HG02571 (cell line): ENCODE data around the gene LDLRAD4.

Source experiments
- ATAC-seq: cut with Tn5 transposase; IDR thresholded peaks from one replicate; pipeline ENCODE4 v1.9.1; 2021; ENCODE audit warnings: mild to moderate bottlenecking, moderate library complexity; ENCODE audit not compliant: unreplicated experiment

The LDLRAD4 gene

DNA sequence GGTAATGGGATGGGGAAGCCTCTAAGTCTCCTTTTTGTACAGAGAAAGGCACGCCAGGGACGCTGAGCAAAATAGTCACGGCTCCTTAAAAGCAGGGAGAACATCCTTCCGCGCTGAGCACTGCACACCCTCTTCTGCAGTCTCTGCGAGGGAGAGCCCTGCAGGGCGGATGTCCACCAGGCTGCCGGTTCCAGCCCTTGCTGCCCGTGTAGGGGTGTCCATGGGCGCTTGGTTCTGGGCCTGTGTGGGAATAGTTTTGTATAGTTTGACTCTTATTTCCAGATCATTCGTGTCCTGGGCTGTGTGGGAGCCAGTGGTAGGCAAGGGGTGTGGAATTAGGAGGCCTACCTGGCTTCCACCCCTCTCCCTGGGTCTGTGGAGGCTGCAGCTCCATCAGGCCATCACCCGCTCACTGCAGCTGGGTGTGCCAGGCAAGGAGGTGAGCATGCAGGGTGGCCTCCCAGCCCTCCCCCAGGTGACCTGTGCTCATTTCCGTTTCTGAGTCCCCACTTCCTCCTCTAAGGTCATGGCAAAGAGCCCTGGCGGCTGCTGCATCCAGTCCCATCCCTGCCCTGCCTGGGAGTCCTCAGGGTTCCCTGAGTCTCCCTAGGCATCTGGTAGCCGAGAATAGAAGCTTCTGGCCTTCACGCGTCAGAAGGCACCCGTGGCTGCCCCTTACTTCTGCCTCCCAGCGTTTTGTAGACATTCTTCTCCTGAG lies 202.6 kb downstream of the LDLRAD4 start:
- ATAC-seq = no peak

DNA sequence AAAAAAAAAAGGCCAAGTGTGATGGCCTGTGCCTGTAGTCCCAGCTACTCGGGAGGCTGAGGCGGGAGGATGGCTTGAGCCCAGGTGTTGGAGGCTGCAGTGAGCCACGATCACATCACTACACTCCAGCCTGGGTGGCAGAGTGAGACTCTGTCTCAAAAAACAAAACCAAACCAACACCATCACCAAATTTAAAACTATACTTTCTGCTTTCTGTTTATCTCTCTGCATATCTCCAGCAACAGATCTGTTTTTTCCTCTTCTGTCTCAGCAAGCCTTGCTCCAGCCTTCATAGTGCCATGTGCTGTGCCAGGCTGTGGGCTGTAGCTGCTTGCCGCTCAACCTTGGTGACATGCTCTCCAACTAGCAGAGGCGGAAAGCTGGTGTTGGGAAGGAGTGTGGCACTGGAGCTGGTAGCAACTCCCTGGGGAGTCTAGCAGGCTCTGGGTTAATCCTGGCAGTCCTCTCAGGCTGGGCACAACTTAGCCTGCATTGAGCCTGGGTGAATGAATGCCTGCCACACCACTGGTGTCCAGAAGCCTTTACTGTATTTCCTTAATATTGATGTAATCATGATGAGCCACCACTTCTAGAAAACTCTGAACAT lies 204.1 kb downstream of the LDLRAD4 start:
- ATAC-seq = no peak

DNA sequence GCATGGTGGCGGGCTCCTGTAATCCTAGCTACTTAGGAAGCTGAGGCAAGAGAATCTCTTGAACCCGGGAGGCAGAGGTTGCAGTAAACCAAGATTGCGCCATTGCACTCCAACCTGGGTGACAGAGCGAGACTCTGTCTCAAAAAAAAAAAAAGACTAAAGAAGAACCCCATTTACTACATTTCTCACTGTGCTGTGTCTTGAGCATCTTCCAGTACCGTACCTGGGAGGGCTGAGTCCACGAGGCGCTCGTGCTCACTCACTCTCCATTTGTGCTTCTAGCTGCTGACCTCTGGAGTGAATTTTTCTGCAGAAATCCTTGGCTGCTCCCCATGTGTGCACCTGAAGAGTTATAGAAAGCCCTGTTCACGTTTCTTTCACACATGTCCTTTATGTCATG lies 204.8 kb downstream of the LDLRAD4 start:
- no peak for ATAC-seq

DNA sequence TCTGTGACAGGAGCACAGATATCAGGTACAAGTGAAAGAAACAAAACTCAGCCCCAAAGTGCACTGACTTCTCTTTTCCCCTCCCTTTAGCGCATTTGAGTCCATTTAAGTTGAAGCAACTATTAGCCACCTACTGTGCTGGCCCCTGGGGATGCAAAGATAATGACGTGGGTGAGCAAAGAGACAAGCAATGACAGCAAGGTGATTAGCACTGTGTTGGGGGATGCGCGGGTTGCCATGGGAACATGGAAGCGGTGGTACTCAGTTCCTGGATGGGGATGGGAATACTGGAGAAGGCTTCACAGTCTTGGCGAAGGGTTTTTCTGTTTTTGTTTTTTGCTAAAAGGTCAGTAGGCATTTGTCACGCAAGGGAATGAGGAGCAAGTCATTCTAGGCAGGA lies 205.8 kb downstream of the LDLRAD4 start:
- ATAC-seq = no peak

DNA sequence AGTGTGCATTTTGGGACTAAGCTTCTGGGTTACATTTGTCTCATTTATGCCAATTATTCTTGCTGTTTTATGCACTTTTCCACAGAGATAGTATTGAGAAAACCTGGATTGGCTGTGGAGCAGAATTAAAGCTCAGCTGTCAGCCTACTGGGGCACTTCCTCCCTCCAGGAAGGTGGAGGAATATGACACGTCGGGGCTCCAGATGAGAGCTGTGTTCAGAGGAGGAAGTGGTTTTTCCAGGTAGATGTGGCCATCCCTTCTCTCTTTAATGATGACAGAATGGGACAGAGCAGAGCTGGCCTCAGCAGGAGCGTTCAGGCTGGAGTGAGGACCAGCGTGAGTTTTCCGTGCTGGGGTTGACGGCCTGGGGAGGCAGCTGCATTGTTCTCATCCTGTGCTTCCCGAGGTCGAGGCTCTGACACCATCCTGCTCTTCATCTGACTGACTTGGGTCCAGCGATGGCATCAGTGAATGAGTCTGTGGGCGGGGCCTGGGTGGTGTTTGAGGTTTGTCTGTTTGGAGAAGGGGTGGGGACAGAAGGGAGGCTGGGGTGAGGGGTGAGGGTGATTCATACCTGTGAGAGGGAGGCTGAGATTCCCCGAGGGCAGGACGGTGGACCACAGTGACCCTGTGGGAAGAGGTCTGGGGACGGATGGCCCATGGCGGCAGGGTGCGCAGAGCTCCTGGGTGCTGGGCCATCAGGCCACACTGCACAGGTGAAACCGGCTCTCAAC lies 207.0 kb downstream of the LDLRAD4 start:
- ATAC-seq = no peak

DNA sequence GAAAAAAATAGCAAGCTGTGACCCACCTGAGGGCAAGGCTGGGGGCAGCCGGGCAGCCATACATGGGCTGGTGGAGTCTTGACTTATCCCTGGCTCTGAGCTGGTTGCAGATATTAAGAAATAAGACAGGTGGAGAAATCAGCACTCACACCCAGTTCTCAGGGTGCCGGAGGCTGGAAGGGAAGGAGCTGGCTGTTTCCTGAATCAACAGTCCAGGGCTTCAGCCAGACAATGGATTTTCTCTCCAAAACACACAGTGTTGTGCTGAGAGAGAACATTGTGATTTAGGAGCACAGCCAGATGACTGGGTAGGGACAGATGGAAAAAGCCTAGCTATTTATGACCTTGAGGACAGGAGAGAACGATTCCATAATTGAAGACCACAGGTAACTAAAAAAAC lies 208.8 kb downstream of the LDLRAD4 start:
- no peak for ATAC-seq

DNA sequence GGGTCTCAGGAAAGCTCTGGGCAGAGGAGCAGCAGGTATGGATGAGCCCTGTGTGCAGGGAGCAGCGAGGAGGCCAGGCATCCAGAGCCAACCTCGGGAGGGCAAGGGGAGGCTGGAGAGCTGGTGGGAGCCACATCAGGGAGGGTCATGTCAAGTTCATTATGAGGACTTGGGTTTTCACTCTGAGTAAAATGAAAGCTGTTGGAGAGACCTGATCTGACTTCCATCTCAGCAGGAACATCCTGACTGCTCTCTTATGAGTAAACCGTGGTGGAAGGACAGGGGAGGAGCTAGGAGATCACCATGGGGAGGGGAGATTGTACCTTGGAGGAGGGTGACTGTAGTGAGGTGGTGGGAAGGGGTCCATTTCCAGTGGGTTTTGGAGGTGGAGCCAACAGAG lies 209.8 kb downstream of the LDLRAD4 start:
- no peak for ATAC-seq

DNA sequence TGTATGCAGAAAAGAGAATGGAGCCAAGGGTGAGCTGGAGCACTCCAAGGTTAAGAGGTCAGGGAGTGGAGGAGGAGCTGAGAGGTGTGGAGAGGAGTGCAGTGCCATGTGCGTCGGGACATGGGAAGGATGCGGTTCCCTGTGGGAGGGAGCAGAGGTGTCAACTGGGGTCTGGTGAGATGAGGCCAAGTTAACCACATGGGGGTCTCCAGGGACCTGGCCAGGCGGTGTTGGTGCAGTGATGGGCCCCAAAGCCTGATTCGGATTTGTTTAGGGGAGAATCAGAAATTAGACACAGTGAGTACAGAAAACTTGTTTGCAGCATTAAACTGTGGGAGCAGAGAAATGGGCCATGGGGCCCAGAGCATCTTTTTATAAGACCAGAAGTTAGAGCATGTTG lies 210.5 kb downstream of the LDLRAD4 start:
- ATAC-seq = no peak

DNA sequence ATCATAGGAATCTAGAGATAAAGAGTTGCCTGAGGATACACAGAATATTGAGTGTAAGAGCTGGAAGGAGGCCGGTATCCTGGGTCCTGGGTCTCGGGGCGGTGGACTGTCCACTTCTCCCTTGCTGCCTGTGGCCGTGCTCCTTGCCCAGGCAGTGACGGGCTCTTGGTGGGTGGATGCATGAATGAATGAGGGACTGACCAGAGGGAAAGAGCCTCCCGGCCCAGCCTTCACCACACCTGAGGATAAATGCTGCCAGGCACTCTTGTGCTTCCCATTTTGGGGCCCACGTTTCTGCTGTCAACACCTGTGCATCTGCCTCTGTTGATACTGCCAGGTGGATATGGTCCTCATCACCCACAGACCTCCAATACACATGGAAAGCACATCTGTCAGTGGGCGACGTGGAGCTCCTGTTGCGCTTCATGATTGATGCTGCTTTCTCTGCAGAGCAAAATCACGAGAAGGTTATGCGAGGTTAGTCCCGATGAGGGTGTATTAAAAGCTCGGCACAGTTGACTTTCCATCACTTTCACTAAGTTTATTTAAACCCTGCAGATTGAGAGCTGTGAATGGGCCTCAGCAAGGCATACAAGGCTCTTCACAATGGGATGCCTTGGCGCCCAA lies 211.4 kb downstream of the LDLRAD4 start:
- no peak for ATAC-seq

DNA sequence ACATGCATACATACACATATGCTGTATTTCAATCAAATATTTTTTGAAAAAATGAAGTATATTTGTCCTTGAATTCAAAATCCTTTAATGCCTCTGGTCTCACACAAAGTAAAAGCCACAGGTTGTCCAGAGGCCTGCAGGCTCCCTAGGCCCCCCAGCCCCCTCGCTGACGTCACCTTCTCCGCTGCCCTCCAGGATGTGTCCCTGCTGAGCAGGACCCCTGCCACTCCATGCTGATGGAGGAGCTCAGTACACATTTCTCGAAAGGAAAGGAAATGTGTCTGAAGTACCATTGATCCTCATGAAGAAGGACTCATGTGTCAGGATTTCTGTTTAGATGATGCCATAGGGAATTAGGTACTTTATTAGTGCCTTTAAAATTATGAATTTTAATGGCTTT lies 212.1 kb downstream of the LDLRAD4 start:
- ATAC-seq = no peak

DNA sequence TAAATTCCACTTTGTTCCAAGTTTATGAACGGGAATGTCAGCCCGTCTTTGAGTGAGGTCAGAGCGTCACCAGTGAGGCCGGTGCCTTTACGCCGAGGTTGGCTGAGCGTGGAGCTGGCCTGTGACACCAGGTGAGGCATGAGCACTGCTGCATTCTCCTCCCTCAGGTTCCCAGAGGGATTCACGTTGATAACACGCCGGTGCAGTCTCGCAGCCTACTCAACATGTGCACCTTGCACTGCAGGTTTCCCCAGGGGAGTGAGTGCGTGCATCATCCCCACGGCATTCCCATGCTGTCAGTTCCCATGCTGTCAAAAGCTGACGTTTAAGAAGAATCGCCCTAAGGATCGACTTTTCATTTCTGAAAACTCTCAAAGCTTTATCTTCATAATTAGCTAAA lies 213.3 kb downstream of the LDLRAD4 start:
- no peak for ATAC-seq

DNA sequence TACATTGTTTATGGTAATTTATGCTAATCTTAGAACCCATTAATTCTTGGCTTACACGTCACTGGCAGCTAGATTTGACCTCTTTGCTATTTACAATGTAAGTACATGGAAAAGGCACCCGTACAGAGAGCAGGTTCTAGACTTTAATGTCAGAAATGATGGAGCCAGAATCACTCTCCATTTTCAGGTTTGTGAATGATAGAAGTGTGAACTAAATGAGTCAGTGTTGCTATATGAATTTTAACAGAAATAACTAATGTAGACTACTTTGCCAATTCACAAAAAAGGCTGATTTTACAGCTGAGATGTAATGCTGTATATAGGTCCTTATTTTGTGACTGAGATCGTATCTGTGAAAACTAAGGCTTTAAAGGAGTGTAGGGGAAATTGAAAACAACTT lies 214.6 kb downstream of the LDLRAD4 start:
- no peak for ATAC-seq

DNA sequence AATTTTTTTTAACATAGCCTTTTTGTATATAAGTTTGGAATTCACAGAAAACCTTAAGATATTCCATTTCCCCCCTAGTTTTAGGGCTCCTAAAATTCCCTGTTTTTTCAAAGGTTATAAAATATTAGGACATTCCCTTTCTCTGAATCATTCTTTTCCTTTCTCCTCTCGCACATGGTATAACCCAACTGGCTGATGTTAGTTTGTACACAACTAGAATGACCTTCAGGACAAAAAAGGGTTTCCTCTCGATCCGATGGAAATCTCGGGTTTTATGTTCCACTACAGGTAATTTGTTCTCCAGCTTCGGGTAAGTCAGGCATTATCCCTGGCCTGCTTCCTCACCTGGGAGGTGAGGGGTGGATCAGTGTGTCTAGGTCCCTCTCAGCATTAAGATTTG lies 215.1 kb downstream of the LDLRAD4 start:
- ATAC-seq = no peak

DNA sequence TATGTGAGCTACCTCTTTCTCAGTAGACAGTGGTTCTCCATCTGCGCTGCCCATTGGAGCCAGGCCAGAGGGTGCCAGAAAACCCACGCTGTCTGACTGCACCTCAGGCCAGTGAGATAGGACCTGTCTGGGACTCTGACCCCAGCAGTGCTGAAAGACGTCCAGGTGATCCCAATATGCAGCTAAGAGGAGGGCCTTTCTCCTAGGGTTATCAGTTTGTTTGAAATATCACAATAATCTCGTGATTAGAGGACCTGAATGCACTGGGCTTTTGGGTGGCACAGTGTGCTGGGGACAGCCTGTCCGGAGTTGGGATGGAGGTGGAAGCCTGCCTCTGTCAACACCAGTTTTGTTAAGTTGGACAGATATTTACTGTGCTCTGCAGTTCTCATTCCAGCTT lies 216.3 kb downstream of the LDLRAD4 start:
- no peak for ATAC-seq

DNA sequence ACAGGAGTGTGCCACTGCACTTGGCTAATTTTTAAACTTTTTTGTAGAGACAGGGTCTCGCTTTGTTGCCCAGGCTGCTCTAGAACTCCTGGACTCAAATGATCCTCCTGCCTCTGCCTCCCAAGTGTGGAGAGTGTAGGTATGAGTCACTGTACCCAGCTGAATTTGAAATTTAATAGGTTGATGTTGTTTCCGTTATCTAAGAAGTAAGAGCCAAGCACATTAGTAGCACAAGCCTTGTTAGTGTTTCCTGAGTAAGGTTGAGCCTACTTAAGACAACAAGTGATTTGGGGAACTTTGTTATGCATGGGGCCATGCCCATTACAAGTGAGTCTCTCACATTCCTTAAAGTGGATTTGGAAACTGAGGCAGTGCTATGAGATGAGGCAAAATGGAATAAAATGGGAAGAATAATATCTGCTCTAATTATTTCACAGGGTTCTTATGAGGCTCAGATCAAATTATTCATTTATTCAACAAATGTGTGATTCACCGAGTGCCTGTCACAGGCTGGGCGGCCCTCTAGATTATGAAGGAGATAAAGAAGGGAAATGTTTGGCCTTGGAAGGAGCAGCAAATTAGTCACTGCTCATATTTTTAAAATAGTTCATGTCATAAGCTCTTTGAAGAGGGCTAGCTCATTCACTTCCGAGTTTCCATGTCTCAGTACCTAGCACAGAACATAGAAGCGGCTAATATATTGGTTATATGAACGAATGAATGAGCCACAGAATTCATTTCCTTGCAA lies 217.2 kb downstream of the LDLRAD4 start:
- no peak for ATAC-seq

DNA sequence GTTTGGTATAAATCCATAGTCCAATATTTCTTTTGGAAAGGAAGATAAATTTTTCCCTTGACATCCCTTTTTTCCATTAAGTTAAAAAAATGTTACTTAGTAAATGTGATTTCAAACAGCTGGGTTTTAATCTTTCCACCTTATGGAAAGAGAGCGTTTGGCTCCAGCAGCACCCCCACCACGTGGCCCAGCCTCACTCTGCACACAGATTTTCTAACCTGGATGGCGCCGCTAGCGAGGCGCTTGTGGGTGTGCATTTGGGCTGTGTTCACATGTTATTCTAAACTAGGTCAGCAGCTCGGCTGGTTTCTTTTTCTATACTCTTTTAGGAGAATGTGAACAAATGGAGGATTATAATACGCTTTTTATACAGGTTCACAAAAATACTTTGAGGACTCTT lies 218.0 kb downstream of the LDLRAD4 start:
- ATAC-seq = no peak

DNA sequence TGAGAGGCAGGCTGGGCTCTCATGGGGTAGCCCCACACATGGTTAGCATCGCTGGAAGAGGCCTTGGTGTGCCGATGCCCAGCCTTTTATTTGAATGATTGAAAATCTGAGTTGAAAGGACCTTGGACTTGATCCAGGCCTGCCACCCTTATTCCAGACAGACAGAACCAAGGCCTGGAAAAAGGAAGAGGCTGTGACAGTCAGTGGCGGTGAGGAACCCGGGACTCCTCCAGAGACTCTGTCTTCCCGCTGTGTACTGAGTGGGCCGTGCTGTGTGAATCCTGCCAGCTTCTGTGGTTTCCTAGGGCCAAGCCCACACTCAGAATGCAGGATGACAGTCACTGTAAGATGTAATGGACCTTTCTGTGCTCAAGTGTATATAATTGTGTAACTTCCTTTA lies 218.5 kb downstream of the LDLRAD4 start:
- ATAC-seq = no peak

DNA sequence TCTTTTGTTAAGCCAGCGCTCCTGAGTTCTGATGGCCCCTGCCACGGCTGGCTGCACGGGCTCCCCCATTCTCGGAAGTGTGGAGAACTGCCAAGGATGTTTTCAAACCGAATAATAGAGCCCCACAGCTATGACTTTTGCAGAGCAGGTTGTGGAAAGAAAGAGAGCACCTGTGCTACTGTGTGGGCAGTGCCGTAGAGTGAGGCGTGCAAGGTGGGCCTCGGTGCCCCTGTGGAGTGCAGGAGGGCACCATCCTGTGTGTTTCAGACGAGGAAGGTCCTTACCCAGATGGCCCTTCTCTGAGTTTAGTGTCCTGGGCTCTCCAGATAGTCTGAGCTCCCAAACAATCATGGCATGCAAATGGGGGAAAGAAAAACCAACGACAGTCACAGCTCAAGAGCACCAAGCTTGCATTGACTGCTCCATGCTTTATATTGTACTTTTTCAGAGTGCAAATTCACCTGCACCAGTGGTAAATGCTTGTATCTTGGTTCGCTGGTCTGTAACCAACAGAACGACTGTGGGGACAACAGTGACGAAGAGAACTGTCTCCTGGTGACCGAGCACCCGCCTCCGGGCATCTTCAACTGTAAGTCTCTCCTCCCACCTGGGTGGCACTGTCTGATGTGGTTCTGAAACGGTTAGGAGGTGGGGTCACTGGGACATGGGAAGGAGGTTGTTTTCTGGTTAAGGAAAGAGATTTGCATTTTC lies 219.4 kb downstream of the LDLRAD4 start:
- no peak for ATAC-seq

DNA sequence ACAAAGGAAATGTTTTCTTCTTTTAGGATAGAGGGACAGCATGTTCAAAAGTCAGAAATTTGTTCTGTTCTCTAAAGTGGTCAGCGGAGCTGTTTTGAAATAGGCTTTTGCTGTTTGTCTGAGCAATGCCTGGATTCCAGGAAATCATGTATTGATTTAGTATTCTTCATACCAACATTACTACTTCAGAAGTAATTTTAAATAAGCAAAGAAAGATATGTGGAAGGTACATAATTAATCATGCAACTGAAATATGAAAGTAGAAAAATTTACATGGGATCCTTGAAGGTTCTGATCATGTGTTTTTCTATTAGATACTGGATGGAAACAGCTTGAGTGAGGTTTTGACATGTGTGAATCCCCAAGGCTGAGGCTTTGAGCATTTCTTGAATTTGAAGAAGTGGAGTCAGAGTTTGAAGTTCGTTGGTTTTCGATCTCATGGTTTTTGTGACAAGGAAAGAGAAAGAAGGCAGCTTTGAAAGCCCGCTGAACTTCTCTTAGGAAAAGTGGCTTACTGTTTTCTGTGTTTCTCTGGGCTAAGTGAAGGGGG lies 220.0 kb downstream of the LDLRAD4 start:
- ATAC-seq = no peak

DNA sequence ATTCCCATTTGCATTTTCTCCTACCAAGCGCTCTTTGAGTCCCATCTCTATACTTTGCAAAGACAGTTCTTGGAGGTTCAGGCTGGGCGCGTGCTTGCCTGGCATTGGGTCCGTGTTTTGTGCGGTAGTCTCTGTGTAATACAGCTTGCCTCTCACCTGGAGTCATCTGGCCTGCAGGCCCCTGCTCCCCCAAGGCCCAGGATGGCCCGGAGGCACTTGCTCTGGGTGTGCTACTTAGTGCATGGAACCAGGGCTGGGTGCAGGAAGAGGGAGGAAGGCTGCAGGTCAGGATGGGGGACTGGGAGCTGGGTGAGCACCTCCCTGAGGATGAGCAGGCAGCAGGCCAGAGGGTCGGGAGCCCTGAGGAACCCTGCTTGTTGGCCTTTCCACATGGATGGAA lies 220.9 kb downstream of the LDLRAD4 start:
- ATAC-seq = no peak
